Measurements from ENCODE around the gene MTFR1L. TPM values are rescaled to one million over a fixed set of nuclear protein-coding genes. Genes with fewer than 3 reads are reported as not detected.

MTFR1L gene
- total and polyA plus RNA-seq, 3 donors from 2014 or later: 148 to 253 (median 166) TPM

GRCh38 chr1:25803368-25803767 is 16.4 kb upstream of the MTFR1L start:
- H3K27ac ChIP-seq: no peak overlapping the region
- no peak for TF ChIP-seq POLR2A (IDR thresholded peaks at IDR 0.05)
- whole genome bisulfite sequencing, 2 donors: 86 to 100% methylated on average over 1 of the region's 1 CpG

DNA sequence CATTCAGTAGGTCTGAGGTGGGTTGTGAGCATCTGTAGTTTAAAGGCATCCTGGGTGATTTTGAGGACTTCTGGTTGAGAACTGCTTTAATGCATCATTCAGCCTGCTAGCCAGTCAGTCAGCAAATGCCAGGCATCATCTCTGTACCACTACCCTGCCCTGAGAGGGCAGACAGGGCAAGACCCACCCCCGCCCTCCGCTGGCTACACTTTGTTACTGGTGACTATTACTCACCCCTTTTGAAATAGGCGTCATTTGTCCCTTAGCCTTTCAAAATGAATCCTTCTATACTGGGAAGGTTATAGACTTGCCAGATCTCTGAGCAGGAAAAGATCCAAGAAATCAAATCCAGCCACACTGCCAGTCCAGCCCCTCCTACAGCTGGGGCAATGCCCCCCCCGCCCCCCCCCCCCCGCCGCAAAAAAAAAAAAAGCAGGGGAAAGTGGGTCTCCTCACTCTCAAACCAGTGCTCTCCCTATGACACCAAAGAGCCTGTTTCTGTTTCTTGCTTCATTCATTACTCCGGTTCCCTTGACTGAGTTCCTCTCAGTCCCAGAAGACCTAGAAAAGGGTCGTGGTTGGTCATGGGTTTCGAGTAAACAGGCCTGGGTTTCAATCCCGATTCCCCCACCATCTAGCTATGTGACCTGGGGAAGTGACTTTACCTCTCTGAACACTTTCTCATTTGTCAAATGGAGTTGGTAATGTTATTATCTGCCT is 15.3 kb upstream of the MTFR1L start:
- H3K4me3 ChIP-seq: no peak overlapping the region
- intact Hi-C loops (cut with DNase I; ENCODE audit: low total_unique reads): no loop called here
- no peaks in the 10 kb centered on the region for H3K27me3 ChIP-seq
- H3K27ac ChIP-seq: no peak overlapping the region
- TF ChIP-seq POLR2A (IDR thresholded peaks at IDR 0.05): no peak
- peaks cover 11% of the 10 kb centered on the region for H3K4me1 ChIP-seq
- H3K36me3 ChIP-seq (ENCODE audit: low read depth, missing control alignments): no peaks in the 10 kb centered on the region
- H3K9me3 ChIP-seq: no peaks in the 10 kb centered on the region
- 83 to 85% methylated on average over 10 of the region's 10 CpGs for WGBS, 2 donors
- DNase-seq: no peak

More at GRCh38 chr1:25803368-25803767, 16.4 kb upstream of the MTFR1L start:
- no peak overlapping the region for H3K4me3 ChIP-seq
- DNase-seq: no peak
- no peaks in the 10 kb centered on the region for H3K36me3 ChIP-seq (ENCODE audit: low read depth, missing control alignments)
- no peaks in the 10 kb centered on the region for H3K9me3 ChIP-seq
- H3K27me3 ChIP-seq: no peaks in the 10 kb centered on the region
- intact Hi-C loops (cut with DNase I; ENCODE audit: low total_unique reads): no loop called here
- peaks cover 12% of the 10 kb centered on the region for H3K4me1 ChIP-seq

DNA sequence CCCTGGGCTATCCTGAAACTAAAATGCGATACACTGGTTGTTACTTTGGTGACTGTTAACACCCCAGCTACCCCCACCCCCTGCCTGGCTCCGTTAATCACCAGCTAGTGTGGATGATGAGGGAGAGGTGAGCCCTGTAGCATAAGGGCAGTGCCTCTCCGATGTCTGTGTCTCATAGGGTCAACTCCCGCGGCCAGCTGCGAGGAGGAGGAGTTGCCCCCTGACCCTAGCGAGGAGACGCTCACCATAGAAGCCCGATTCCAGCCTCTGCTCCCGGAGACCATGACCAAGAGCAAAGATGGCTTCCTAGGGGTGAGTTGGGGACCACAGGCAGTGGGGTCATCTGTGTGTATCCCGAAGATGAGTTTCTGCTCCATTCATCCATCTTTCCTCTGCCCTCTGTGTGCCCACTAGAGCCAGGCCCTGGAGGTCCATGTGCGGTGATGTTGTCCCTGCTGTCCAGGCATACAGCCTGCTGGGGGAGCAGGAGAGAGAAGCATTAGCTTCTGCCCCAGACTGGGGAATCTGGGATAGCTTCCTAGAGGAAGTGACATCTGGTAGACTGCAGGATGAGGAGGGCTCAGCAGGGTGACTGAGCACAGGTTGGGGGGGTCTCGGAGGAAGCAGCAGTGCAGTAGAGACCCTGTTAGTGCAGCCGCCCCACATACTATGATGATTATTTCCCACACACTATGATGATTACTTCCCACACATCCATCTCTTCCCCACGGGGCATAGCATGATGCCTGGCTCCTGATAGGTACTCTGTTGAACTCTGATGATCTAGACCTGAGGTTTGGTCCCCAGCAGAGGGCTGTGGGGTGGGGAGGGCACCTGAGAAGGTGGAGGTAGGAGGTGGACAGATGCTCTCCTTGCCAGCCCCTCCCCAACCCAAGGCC is 14.5 kb upstream of the MTFR1L start:
- DNase-seq: no peak
- Histone ChIP-seq H3K9me3 (no peaks in the 10 kb centered on the region), H3K27ac (no peak overlapping the region), H3K27me3 (no peaks in the 10 kb centered on the region), H3K4me1 (peaks cover 8% of the 10 kb centered on the region), H3K36me3 (ENCODE audit: low read depth, missing control alignments) (no peaks in the 10 kb centered on the region), H3K4me3 (no peak overlapping the region)
- intact Hi-C loops (cut with DNase I; ENCODE audit: low total_unique reads): no loop called here
- TF ChIP-seq POLR2A (IDR thresholded peaks at IDR 0.05): no peak
- TF ChIP-seq, protein P1, sequence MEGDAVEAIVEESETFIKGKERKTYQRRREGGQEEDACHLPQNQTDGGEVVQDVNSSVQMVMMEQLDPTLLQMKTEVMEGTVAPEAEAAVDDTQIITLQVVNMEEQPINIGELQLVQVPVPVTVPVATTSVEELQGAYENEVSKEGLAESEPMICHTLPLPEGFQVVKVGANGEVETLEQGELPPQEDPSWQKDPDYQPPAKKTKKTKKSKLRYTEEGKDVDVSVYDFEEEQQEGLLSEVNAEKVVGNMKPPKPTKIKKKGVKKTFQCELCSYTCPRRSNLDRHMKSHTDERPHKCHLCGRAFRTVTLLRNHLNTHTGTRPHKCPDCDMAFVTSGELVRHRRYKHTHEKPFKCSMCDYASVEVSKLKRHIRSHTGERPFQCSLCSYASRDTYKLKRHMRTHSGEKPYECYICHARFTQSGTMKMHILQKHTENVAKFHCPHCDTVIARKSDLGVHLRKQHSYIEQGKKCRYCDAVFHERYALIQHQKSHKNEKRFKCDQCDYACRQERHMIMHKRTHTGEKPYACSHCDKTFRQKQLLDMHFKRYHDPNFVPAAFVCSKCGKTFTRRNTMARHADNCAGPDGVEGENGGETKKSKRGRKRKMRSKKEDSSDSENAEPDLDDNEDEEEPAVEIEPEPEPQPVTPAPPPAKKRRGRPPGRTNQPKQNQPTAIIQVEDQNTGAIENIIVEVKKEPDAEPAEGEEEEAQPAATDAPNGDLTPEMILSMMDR (IDR thresholded peaks at IDR 0.05): no peak
- WGBS, 2 donors: 85 to 88% methylated on average over 8 to 15 of the region's 15 CpGs

GRCh38 chr1:25805863-25806225 is 13.9 kb upstream of the MTFR1L start:
- no peaks in the 10 kb centered on the region for H3K27me3 ChIP-seq
- DNase-seq: peak; percentile 47
- TF ChIP-seq, protein P1 (IDR thresholded peaks at IDR 0.05): no peak
- no peak for TF ChIP-seq POLR2A (IDR thresholded peaks at IDR 0.05)
- H3K4me1 ChIP-seq: peaks cover 5% of the 10 kb centered on the region
- WGBS, 2 donors: 50 to 64% methylated on average over 3 of the region's 3 CpGs
- H3K36me3 ChIP-seq (ENCODE audit: low read depth, missing control alignments): no peaks in the 10 kb centered on the region
- H3K27ac ChIP-seq: no peak overlapping the region
- H3K4me3 ChIP-seq: no peak overlapping the region
- intact Hi-C loops (cut with DNase I; ENCODE audit: low total_unique reads): no loop called here
- H3K9me3 ChIP-seq: no peaks in the 10 kb centered on the region

DNA sequence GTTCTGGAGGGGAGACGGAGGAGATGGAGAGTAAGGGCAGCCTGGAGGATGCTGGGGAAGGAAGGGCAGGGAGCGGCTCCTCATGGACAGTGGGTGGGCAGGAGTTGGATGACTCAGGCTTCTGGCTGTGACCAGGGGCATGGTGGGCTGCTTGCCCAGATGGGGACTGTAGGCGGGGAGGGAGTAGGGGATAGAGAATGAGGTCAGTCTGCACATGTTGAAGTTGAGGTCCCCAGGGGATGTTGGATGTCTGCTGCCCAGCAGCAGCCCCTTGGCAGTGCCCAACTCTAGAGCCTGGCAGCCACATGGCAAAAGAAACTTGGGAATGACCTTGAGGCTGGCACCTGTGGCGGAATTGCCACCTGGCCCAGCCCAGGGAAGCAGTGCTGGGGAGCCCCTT is 13.3 kb upstream of the MTFR1L start:
- intact Hi-C loops (cut with DNase I; ENCODE audit: low total_unique reads): no loop called here
- no peaks in the 10 kb centered on the region for H3K36me3 ChIP-seq (ENCODE audit: low read depth, missing control alignments)
- DNase-seq: no peak
- H3K4me3 ChIP-seq: no peak overlapping the region
- no peaks in the 10 kb centered on the region for H3K4me1 ChIP-seq
- WGBS, 2 donors: 85 to 88% methylated on average over 4 of the region's 4 CpGs
- TF ChIP-seq POLR2A (IDR thresholded peaks at IDR 0.05): no peak
- TF ChIP-seq, protein P1 (IDR thresholded peaks at IDR 0.05): no peak
- H3K27me3 ChIP-seq: no peaks in the 10 kb centered on the region
- H3K27ac ChIP-seq: no peak overlapping the region
- H3K9me3 ChIP-seq: no peaks in the 10 kb centered on the region
